HG03520 (cell line): Measurements from ENCODE around the gene RNU6-8.

Experiments used
- ATAC-seq: cut with Tn5 transposase; IDR thresholded peaks from one replicate; pipeline ENCODE4 v1.9.1; 2021; ENCODE audit warnings: mild to moderate bottlenecking, moderate library complexity; ENCODE audit not compliant: unreplicated experiment

Gene RNU6-8

GRCh38 chr14:32205984-32206383 is 2.9 kb upstream of the RNU6-8 start:
- ATAC-seq = no peak

DNA sequence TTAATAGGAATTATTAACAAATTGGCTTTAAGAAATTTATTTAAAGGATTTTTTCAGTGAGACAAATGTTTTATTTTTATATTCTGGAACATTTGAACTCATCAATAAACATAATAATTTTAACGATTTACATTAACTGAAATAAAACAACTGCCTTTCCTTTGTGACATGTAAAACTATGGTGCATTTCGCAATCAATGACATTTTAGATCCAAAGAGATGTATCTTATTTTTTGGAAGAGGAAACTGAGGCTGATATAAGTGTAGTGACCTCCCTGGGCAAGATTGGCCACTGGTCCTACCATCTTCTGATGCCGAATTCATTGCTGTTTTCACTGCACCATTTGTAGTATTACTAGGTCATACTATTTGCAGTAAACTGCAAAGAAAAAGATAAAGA is 2.5 kb upstream of the RNU6-8 start:
- no peak for ATAC-seq

DNA sequence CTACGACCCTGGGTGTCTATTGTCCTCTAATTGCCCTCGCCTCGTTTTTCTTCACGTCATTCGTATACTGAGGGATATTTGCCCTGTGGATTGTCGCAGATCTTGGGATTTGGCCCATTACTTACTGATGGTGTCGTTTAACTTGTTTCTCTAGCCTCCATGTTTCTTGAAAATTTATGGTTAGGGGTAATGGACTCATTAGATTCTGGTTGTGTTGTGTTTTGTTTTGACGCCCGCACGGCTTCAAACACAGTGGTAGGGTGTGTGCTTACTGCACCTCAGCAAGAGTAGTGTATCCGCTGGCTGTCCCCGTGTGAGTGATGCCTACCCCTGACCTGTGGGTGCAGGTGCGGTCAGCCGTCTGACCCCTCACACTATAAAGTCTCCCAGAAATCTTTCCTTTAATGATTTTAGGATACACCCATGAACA is 874 bp upstream of the RNU6-8 start:
- no peak for ATAC-seq

DNA sequence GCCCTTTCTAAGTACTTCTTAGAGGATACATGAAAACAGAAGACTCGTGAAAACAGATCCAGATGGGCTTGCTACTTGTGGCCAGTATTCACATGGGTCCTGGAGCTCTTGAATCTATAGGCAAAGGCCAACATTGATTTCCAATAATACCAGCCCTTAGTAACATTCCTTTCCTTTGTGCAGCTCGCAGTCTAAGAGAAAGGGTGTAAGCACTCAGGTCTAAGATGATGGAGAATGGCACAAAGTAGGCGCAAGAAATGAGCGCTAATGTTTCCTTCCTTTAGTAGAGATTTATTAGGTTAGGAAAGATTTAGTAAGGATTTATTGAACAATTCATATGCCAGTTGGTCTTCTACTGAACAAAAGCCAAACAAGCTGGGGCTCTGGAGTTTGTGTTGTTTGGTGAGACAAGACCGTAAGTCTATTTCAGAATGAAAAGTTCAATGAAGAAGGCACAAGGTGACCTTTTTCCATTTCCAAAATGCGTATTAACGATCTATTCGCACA is 525 bp downstream of the RNU6-8 start:
- ATAC-seq = no peak

DNA sequence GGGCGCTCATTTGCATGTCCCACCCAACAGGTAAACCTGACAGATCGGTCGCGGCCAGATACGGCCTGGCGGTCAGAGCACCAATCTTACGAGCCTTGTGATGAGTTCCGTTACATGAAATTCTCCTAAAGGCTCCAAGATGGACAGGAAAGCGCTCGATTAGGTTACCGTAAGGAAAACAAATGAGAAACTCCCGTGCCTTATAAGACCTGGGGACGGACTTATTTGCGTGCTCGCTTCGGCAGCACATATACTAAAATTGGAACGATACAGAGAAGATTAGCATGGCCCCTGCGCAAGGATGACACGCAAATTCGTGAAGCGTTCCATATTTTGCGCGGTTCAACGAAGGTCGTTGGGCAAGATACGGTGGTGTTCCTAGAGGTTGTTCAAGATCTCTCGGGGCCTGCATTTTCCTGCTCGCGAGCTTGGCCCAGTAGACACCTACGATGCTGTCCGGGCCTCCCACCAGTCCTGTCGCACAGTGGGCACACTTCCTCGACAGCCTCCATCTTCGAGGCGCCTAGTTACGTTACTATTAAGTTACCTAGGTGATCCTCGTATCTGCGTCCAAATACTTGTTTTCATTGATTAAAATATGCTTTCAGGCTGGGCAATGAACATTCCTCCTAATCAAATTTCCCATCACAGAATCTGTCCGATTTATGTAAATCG is 1.1 kb downstream of the RNU6-8 start, which contains the start of gene RNU6-7:
Gene RNU6-7 (plus strand): TSS at position 230 of the 675 bp plus-strand sequence.
- no peak for ATAC-seq

GRCh38 chr14:32201193-32201815 is 1.8 kb downstream of the RNU6-8 start:
- ATAC-seq = peak; percentile 43

DNA sequence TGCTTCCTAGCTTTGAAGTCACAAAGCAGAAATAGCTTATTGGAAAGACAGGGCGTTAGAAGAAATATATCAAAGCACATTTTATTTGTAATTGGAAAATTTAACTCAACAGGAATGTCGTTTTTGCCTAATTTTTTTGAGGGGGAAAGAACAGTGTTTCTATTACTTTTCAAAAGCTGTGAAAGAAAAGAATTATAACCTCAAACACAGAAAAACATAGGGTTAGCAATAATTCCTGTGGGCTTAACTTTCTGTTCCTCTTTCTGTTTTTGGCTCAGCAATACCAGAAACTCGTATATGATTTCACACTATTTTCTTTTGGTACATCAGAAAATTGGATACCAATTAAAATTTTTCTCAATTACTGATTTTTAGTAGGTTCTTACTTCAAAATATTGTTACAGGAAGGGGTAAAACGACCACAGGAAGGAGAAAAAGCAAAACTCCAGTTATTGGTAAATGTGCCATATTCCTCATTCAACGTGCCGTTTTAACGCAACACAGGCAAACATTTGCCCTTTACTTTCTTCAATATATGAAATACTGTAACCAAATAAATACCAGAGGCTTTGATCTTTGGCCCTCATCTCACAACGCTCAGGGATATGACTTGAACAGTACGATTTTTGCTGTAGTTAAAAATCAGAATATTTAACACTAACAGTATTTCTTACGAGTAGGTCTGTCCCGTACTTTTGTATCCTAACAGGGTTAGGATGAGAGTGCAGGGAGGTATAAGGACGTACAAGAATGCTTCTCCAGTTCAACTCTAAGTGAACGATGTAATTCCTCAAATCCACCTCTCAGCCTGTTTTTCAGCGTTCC is 2.5 kb downstream of the RNU6-8 start:
- ATAC-seq = peak; percentile 20

DNA sequence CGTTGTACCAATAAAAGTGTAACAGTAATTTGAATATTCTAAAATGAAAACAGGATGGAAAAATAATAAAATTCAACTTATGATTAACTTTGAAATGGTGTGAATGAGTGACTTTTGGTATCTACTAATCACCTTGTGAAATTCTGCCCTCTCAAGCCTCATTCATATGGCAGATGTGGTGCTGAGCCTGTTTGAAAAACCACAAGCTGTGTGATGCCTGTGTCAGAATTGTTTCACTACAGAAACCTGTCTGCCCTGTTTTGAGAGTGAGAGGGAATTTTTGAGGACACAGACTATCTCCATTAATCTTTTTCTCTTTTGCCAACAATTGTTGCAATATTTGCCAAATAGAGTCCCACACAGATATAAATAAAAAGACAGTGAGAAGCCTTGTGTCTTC is 5.2 kb downstream of the RNU6-8 start:
- no peak for ATAC-seq

- no peak for ATAC-seq
Measured at GRCh38 chr14:32195636-32196035, 7.4 kb downstream of the RNU6-8 start.

- ATAC-seq = no peak
Measured at GRCh38 chr14:32193532-32193931, 9.5 kb downstream of the RNU6-8 start.

DNA sequence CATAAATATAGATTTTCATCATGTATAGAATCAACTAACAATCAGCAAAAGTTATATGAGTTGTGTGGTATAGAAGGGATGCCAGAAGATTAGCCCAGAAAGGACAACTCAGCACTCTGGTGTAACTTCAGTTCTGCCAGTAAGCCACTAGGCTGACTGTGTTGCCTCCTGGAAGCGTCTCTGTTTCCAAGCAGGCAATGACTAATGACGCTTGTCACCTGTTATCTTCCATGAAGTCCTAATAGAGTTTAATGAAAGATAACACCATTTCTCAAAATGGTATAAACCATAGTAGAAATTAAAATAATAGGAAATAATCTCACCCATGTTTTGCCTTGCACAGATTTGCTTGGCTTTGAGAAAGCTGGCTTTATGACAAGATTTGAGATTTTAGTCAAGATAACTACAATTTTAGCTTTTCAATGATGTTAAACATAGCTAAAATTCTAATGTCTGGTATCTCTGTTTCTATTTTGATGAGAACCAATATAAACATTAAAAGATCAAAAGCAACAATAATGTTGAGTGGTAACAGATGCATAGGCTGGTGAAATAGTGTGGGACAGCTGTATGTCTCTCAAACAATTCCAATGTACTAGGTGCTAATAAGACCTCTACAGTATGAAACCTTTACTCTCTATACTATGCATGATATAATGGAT is 10.2 kb downstream of the RNU6-8 start:
- ATAC-seq = no peak

- no peak for ATAC-seq
Measured at GRCh38 chr14:32190673-32191072, 12.4 kb downstream of the RNU6-8 start.

DNA sequence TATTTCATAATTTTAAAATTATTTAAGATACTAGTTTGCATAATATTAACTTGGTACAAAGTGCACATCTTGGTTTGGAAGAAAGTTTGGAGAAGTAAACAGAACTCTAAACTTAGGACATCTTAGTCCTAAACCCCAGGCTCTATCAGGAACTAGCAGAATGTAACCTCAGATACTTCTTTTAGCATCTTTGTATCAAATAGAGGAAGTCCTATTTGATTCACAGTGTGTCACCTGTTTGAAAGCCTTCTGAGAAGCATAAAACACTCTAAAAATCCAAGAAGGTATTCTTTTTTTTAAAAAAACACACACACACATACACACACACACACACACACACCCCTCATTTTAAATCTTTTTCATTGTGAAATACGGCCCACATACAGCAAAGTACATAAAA is 13.3 kb downstream of the RNU6-8 start:
- ATAC-seq = no peak

DNA sequence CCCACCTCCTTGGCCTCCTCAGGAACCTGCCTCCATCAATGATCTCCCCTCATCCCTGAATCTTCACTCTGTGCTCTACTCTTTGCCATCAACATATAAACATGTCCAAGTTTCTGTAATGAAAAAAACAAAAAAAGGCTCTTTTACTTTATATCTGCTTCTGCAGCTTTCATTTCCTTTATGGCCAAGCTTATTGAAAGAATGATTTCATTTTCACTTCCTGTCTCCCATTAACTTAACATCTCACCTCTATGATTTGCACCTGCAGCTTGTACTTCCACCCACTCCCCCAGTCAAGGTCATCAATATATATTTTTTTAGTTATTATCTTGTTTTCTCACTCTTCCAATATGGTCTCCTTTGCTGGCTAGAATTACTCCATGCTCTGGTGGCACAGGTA is 16.8 kb downstream of the RNU6-8 start:
- ATAC-seq = peak; percentile 60

GRCh38 chr14:32185097-32185496 is 18.0 kb downstream of the RNU6-8 start:
- no peak for ATAC-seq

DNA sequence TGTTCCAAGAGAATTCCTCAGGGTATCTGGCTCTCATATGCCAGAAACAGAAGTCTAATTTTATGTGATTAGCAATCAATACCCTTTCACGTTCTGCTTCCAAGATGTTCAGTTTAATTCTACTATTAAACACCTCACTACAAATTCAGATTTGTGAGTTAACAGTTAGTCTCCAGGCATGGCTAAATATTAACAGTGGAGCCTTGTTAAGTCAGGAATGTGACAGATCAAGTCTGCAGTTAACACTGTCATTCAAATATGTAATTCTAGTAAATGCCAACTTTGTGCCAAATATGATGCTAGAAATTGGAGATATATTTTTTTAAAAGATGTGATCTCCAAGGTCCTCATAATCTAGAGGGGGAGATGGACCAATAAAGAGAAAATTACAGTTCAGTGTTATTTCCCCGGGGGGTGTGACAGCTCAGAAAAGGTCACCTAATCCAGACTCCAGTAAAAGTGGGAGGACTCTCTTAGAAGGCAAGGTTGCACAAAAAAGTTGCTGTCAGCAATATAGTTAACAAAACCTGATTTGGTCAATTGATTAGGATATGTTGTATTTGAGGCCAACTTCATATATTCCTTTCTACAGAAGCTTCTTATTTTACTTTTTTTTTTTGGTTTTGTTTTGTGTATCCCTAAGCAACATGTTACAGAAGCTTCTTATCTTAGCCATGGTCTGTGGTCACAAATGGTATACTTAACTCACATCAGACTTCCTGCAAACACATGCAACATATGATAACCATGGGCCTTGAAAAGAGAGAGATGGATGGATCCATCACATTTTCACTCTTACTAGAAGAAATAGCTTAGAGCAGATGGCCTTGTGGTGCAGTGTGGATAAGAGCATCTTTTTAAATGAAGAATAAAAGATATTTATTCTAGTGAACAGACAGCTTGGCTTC is 19.7 kb downstream of the RNU6-8 start:
- ATAC-seq = no peak

GRCh38 chr14:32171469-32171868 is 31.6 kb downstream of the RNU6-8 start:
- no peak for ATAC-seq

DNA sequence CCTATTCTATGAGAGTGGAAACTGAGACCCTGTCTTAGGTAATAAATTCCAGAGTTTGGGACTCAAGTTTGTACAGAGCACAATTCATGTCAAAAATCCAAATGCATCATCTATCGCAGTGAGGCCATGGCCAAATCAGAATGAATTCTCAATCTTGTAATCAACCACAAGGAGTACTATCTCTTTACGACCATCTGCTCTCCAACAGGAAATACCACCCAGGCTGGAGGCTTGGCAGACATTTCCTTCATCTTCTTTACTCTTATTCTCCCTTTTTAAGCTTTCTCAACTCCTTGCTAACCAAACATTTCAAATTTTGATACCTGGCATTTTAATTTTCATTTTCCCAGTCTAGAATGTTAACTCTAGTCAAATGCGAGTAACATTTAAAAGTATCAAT is 33.9 kb downstream of the RNU6-8 start:
- no peak for ATAC-seq

- ATAC-seq = no peak
Measured at GRCh38 chr14:32167907-32168306, 35.2 kb downstream of the RNU6-8 start.

DNA sequence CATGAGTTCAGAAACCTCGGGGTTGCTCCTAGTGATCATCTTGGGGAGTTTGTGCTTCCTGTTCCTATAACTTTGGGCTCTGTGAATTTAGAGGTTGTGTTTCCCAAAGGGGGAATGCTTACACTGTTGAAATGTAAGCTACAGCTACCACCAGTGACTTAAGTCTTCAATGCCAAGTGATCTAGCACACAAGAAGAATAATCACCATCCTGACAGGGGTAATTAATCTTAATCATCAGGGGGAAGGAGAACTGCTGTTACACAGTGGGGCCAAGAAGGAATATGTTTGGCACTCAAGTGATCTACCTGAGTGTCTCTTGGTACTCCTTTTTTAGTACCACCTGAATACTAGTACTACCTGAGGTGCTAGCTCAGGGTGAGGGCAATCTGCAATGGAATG is 36.1 kb downstream of the RNU6-8 start:
- no peak for ATAC-seq
